Activated CD8-positive, alpha-beta T cell treated with anti-CD3 and anti-CD28 coated beads for 36 hours (primary cell): ENCODE data around the gene SMPD1. TPM values are rescaled to one million over a fixed set of nuclear protein-coding genes. Genes with fewer than 3 reads are reported as not detected.

Experiments used
- ATAC-seq: fragments of 200-7000 bp; cut with Tn5 transposase; one replicate; pipeline ENCODE4 v1.10.0; 2021; ENCODE audit warnings: mild to moderate bottlenecking, moderate library complexity
- CTCF ChIA-PET: fragments of 350-600 bp; sonication (Branson Sonifier 250); formaldehyde crosslinking; loops from one replicate; lab custom pipeline; 2021; ENCODE audit warnings: antibody characterized with exemption; lab: Charles Lee
- POLR2A ChIA-PET: fragments of 350-600 bp; sonication (Branson Sonifier 250); formaldehyde crosslinking; loops from one replicate; lab custom pipeline; 2021; ENCODE audit warnings: antibody characterized with exemption; lab: Charles Lee
- DNase-seq: peaks from one replicate; pipeline ENCODE4 v3.0.0-alpha.2; 2020
- H3K27ac Mint-ChIP-seq: one replicate; pipeline ENCODE4 v1.8.0; 2021; ENCODE audit warnings: mild to moderate bottlenecking, mixed read lengths
- H3K27me3 Mint-ChIP-seq: one replicate; pipeline ENCODE4 v1.8.0; 2021; ENCODE audit warnings: mixed read lengths
- H3K36me3 Mint-ChIP-seq: one replicate; pipeline ENCODE4 v1.8.0; 2021; ENCODE audit warnings: low read depth, mixed read lengths
- H3K4me1 Mint-ChIP-seq: one replicate; pipeline ENCODE4 v1.8.0; 2021; ENCODE audit warnings: low read depth, mixed read lengths
- H3K4me3 Mint-ChIP-seq: one replicate; pipeline ENCODE4 v1.8.0; 2021; ENCODE audit warnings: mild to moderate bottlenecking, moderate library complexity, mixed read lengths
- H3K9me3 Mint-ChIP-seq: one replicate; pipeline ENCODE4 v1.8.0; 2021; ENCODE audit warnings: mixed read lengths
- intact Hi-C: fragments of 100-400 bp; cut with micrococcal nuclease; formaldehyde crosslinking; loops from one replicate; pipeline ENCODE4 v1.10.0; 2022
- total RNA-seq, 2 experiments: library from RNA; stranded (reverse); gene quantifications; one replicate each; pipeline ENCODE4 v1.2.3, GENCODE V29; 2021
- TF ChIP-seq, protein P1 (sequence below): fragments of 200-600 bp; IDR thresholded peaks from one replicate; pipeline ENCODE4 v1.8.0; 2022; ENCODE audit warnings: antibody characterized with exemption, mild to moderate bottlenecking

SMPD1 gene
- total RNA-seq, 2 experiments from 2014 or later = 10.6 to 11.2 TPM

- H3K36me3 Mint-ChIP-seq = no peaks in the 10 kb centered on the region
- ATAC-seq (peak; percentile 40), DNase-seq (peak; percentile 51)
- ChIA-PET POLR2A (interaction anchor here (1.0 to 1.1 kb wide), 2 partner anchors 20 to 61 kb away, joined by 3 read pairs; partner anchors contain the start of gene APBB1), CTCF (interaction anchor here (0.7 to 14.5 kb wide), 16 partner anchors 9 to 89 kb away, joined by 3 to 652 read pairs (median 4); partner anchors contain the start of gene APBB1)
- H3K9me3 Mint-ChIP-seq = no peaks in the 10 kb centered on the region
- H3K4me1 Mint-ChIP-seq = peaks cover 3% of the 10 kb centered on the region
- H3K4me3 Mint-ChIP-seq = no peak overlapping the region
- no peaks in the 10 kb centered on the region for H3K27me3 Mint-ChIP-seq
- TF ChIP-seq, protein P1, sequence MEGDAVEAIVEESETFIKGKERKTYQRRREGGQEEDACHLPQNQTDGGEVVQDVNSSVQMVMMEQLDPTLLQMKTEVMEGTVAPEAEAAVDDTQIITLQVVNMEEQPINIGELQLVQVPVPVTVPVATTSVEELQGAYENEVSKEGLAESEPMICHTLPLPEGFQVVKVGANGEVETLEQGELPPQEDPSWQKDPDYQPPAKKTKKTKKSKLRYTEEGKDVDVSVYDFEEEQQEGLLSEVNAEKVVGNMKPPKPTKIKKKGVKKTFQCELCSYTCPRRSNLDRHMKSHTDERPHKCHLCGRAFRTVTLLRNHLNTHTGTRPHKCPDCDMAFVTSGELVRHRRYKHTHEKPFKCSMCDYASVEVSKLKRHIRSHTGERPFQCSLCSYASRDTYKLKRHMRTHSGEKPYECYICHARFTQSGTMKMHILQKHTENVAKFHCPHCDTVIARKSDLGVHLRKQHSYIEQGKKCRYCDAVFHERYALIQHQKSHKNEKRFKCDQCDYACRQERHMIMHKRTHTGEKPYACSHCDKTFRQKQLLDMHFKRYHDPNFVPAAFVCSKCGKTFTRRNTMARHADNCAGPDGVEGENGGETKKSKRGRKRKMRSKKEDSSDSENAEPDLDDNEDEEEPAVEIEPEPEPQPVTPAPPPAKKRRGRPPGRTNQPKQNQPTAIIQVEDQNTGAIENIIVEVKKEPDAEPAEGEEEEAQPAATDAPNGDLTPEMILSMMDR = peak; percentile 55
- intact Hi-C loops = no loop called here
- H3K27ac Mint-ChIP-seq = no peak overlapping the region
Observed at GRCh38 chr11:6438979-6439571, 48.8 kb downstream of the SMPD1 start.

- no peak for DNase-seq
- intact Hi-C loops = no loop called here
- Mint-ChIP-seq H3K9me3 (no peaks in the 10 kb centered on the region), H3K4me3 (no peak within 1 kb of the TSS), H3K27me3 (no peaks in the 10 kb centered on the region), H3K36me3 (no peaks in the 10 kb centered on the region), H3K4me1 (peaks cover under 1% of the 10 kb centered on the region), H3K27ac (no peak within 1 kb of the TSS)
- ATAC-seq = no peak
- CTCF ChIA-PET = interaction anchor here (0.7 to 14.5 kb wide), 9 partner anchors 8 to 88 kb away, joined by 3 to 652 read pairs (median 4); partner anchors contain the start of gene TRIM3
- POLR2A ChIA-PET = interaction anchor here (0.7 to 1.5 kb wide), 4 partner anchors 12 to 62 kb away, joined by 3 read pairs; no protein-coding TSS in a partner anchor
- TF ChIP-seq, protein P1 = no peak
Observed at GRCh38 chr11:6440906-6441358, 50.7 kb downstream of the SMPD1 start, which contains the start of gene HPX. Gene HPX, minus strand, starts transcription at chr11:6440987. Its CDS starts 24 bp downstream, at chr11:6440963.

DNA sequence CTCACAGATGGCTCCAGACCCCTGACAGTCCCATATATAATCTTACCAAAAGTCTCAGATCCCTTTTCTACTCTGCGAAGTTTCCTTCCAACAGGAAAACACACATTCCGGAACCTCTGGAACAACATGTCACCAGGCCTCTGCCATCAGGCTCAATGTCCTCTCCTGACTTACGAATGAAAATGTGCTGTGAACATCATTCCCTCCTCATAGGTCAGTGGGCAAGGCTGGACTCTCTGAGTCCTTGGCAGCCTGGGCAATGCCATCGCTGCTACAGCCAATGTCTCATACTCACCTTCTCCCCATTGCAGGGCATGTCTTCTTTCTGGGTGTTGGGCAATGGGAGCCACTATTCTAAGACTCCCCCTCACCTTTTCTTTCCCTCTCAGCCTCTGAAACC lies 52.2 kb downstream of the SMPD1 start:
- ChIA-PET POLR2A (interaction anchor here (1.3 kb wide), 1 partner anchor 37 kb away, joined by 4 read pairs; no protein-coding TSS in a partner anchor), CTCF (interaction anchor here (0.7 to 14.5 kb wide), 19 partner anchors 9 to 125 kb away, joined by 3 to 652 read pairs (median 13); partner anchors contain the start of gene APBB1)
- intact Hi-C loops = no loop called here
- TF ChIP-seq, protein P1 = no peak
- ATAC-seq (no peak), DNase-seq (no peak)
- no peak overlapping the region for H3K4me3 Mint-ChIP-seq
- no peak overlapping the region for H3K27ac Mint-ChIP-seq
- no peaks in the 10 kb centered on the region for H3K27me3 Mint-ChIP-seq
- no peaks in the 10 kb centered on the region for H3K9me3 Mint-ChIP-seq
- H3K4me1 Mint-ChIP-seq = no peaks in the 10 kb centered on the region
- H3K36me3 Mint-ChIP-seq = no peaks in the 10 kb centered on the region

DNA sequence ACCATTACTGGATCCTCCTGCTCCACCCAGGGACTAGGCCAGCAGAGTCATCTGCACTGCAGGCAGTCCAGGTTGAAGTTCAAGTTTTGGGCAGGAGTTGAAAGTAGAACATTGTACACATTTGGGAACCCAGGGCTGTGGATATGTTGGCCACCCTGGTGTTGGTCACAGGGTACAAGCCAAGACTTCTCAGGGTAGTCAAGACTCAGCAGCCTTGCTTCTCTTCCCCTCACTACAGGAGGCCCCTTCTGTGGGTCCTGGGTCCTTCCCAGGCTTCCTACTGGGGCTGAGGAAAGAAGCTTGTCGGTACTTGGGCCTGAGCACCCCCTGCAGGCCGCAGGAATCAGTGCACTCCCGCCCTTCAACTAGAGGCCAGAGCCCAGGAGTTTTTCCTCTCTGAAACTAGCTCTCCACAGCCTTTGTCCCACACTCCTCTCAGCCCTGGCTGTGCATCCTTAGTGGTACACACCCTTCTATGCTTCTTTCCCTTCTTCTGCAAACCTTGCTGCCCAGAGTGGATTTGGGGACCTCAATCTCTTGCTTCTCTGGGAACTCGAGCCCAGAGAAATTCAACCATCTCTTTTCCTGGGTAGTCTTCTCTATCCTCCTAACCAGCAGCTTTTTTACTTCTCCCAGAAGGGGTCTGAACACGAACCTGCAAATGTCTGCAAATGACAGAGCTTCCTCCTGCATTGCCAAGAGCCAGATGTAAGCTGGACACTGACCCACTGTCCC lies 53.2 kb downstream of the SMPD1 start:
- TF ChIP-seq, protein P1 = peak; percentile 96
- Mint-ChIP-seq H3K4me3 (no peak overlapping the region), H3K9me3 (no peaks in the 10 kb centered on the region), H3K4me1 (no peaks in the 10 kb centered on the region), H3K27me3 (no peaks in the 10 kb centered on the region), H3K27ac (no peak overlapping the region), H3K36me3 (no peaks in the 10 kb centered on the region)
- ChIA-PET CTCF (interaction anchor here (0.6 to 14.5 kb wide), 51 partner anchors 10 to 765 kb away, joined by 3 to 652 read pairs (median 6); partner anchors contain the start of genes APBB1, ARFIP2, SMPD1 and TIMM10B), POLR2A (interaction anchor here (1.0 to 1.3 kb wide), 4 partner anchors 24 to 64 kb away, joined by 3 to 5 read pairs (median 4); partner anchors contain the start of gene SMPD1)
- intact Hi-C loops = loop anchor here (1.0 kb wide), 1 partner anchor 64 kb away; no protein-coding TSS in a partner anchor
- ATAC-seq = peak; percentile 90
- peak; percentile 67 for DNase-seq

Other genes with a start within 250 kb of the SMPD1 start
- gene OR52B2, start 220.1 kb upstream of the SMPD1 start, total RNA-seq = not detected
- not detected for gene OR52W1, start 191.2 kb upstream of the SMPD1 start, total RNA-seq
- gene C11orf42, start 184.9 kb upstream of the SMPD1 start, total RNA-seq = not detected
- 10 to 100 TPM; 14.9 to 15.1 TPM for gene FHIP1B, start 155.8 kb upstream of the SMPD1 start, total RNA-seq
- gene CNGA4, start 151.4 kb upstream of the SMPD1 start, total RNA-seq = under 1 TPM in 1 of 2 experiments, not detected in 1; 0.18 TPM
- gene CCKBR, start 130.6 kb upstream of the SMPD1 start, total RNA-seq = not detected
- 10 to 100 TPM; 13.3 to 15.9 TPM for gene CAVIN3, start 70.0 kb upstream of the SMPD1 start, total RNA-seq
- 10 to 100 TPM; 28.1 to 31.1 TPM for gene APBB1, start 28.6 kb downstream of the SMPD1 start, total RNA-seq
- gene HPX, start 50.5 kb downstream of the SMPD1 start, total RNA-seq = not detected
- gene TRIM3, start 83.5 kb downstream of the SMPD1 start, total RNA-seq = 1 to 10 TPM; 4.4 to 5.5 TPM
- 10 to 100 TPM; 36.9 to 38.3 TPM for gene ARFIP2, start 90.9 kb downstream of the SMPD1 start, total RNA-seq
- gene TIMM10B, start 91.0 kb downstream of the SMPD1 start, total RNA-seq = 10 to 100 TPM; 40.6 to 43.0 TPM
- gene DNHD1, start 106.8 kb downstream of the SMPD1 start, total RNA-seq = 10 to 100 TPM; 27.5 to 28.2 TPM
- 10 to 100 TPM; 39.6 to 43.1 TPM for gene RRP8, start 213.1 kb downstream of the SMPD1 start, total RNA-seq
- gene ILK, start 213.3 kb downstream of the SMPD1 start, total RNA-seq = 10 to 100 TPM; 70.6 to 71.7 TPM
- gene TAF10, start 221.7 kb downstream of the SMPD1 start, total RNA-seq = 100 to 1,000 TPM; 151 to 160 TPM
- 10 to 100 TPM; 28.1 to 31.4 TPM for gene TPP1, start 228.9 kb downstream of the SMPD1 start, total RNA-seq